ENCODE data around the gene WNK2. TPM values are rescaled to one million over a fixed set of nuclear protein-coding genes. Genes with fewer than 3 reads are reported as not detected.

The WNK2 gene
- total RNA-seq, 2 experiments from 2014 or later = 3.3 to 4.6 TPM

DNA sequence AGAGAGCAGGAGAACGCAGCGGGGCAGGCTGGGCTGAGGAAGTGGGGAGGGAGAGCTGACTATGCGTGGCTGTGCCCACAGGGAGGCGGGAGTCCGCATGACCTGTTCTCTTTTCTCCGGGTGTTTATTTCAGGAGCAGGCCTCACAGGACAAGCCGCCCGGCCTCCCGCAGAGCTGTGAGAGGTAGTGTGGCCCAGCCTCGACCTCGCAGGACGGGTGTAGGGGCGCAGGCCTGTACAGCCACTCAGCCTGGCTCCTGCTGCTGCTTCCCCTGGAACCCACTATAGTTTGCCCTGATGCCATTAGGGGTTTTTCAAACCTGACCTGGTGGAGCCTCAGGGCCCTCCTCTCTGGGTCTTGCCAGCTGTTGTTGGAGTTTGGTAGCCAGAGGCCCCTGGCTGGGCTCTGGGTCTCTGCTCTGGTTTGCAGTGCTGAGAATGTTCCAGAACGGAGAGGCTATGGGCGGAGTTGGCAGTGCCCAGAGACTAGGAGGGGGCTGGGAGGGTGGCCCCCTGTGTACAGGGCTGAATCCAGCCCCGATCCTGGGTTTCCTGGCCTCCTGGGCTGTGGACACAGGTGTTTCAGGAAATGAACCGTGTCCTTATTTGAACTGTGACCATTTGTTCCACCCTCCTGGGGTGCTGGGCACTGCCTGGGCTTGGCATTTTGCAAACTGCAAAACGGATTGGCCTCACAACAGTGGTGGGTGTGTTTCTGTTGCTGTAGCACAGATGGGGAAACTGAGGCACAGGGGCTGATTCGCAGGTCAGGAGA is 78.8 kb downstream of the WNK2 start:
- Mint-ChIP-seq H3K36me3 (ENCODE audit: low read depth) (no peaks in the 10 kb centered on the region), H3K9me3 (ENCODE audit: low read depth) (no peaks in the 10 kb centered on the region), H3K27ac (no peak overlapping the region), H3K4me3 (no peak overlapping the region), H3K4me1 (peaks cover 5% of the 10 kb centered on the region), H3K27me3 (no peaks in the 10 kb centered on the region)
- CTCF ChIA-PET = no interaction called here
- DNase-seq (peak; percentile 2), ATAC-seq (no peak)
- intact Hi-C loops (cut with DNase I, micrococcal nuclease) = no loop called here
- POLR2A ChIA-PET = no interaction called here

DNA sequence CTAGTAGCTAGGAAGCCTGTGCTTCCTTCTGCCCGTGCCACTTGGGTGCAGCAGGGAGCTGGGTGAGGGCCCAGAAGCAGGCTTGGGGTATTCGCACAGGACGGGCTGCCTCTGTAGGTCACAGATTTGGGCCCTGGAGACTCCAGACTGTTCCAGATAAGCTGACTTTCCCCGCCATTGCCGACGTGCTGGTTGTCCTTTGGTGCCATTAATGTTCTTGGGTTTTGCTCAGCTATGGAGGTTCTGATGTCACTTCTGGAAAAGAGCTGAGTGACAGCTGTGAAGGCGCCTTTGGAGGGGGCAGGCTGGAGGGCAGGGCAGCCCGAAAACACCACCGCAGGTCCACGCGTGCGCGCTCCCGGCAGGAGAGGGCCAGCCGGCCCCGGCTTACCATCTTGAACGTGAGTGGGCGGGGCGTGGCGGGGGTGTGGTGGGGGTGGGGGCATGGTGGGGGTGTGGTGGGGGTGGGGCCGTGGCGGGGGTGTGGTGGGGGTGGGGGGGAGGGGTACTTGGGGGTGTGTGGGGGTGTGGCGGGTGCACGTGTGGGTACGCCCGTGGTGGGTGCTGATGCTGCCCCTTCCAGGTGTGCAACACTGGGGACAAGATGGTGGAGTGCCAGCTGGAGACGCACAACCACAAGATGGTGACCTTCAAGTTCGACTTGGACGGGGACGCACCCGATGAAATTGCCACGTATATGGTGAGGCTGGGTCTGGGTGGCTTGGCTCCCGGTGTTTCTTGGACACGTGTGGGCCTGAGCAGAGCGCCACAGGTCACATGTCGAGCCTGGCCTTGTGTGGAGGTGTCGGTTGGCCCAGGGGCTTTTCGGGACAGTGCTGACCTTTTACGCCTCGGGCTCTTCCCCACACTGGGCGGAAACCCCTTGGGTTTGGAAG is 79.6 kb downstream of the WNK2 start:
- ATAC-seq (no peak), DNase-seq (no peak)
- H3K4me1 Mint-ChIP-seq = peaks cover 10% of the 10 kb centered on the region
- no peaks in the 10 kb centered on the region for H3K9me3 Mint-ChIP-seq (ENCODE audit: low read depth)
- H3K36me3 Mint-ChIP-seq (ENCODE audit: low read depth) = no peaks in the 10 kb centered on the region
- intact Hi-C loops (cut with DNase I, micrococcal nuclease) = no loop called here
- ChIA-PET CTCF (no interaction called here), POLR2A (no interaction called here)
- no peak overlapping the region for H3K27ac Mint-ChIP-seq
- H3K4me3 Mint-ChIP-seq = no peak overlapping the region
- no peaks in the 10 kb centered on the region for H3K27me3 Mint-ChIP-seq

DNA sequence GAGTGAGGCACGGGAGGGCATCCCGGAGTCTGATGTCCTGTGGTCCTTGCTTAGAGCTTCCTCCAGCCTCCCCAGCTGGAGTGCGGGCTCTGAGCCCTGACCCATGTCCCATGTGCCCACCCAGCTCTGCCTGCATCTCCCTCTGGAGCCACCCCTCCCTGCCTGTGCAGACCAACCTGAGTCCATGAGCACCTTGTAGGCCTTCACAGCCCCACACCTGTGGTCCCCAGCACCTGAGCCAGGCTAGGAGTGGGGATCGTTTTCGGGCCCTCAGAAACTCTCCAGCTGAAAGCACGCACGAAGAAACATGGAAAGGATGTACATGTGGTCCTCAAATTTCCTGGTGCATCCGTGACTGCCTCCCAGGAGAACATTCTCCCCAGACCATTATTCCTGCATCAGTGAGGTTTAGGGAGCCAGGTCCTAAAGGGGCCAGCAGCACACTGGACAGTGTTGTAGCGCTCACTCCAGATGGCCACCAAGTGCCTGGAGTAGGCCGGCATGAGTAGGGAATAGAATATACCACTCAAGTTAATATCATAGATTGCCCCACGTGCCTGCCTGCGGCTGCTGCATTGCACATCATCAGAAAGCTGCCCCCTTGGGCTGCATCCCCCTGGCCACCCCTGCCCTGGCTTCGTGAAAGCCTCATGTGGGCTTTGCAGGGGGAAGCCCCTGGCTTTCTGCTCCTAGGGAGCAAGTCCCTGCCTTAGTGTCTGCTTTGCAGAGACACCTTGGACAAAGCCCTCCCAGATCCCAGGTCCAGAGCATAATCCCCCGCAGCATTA is 80.6 kb downstream of the WNK2 start:
- ATAC-seq (no peak), DNase-seq (no peak)
- CTCF ChIA-PET = interaction anchor here (0.6 to 1.6 kb wide), 2 partner anchors 14 to 80 kb away, joined by 3 to 4 read pairs; no protein-coding TSS in a partner anchor
- Mint-ChIP-seq H3K27ac (no peak overlapping the region), H3K4me3 (no peak overlapping the region), H3K9me3 (ENCODE audit: low read depth) (no peaks in the 10 kb centered on the region), H3K36me3 (ENCODE audit: low read depth) (no peaks in the 10 kb centered on the region), H3K27me3 (no peaks in the 10 kb centered on the region), H3K4me1 (peaks cover 16% of the 10 kb centered on the region)
- intact Hi-C loops (cut with DNase I, micrococcal nuclease) = no loop called here
- POLR2A ChIA-PET = no interaction called here

DNA sequence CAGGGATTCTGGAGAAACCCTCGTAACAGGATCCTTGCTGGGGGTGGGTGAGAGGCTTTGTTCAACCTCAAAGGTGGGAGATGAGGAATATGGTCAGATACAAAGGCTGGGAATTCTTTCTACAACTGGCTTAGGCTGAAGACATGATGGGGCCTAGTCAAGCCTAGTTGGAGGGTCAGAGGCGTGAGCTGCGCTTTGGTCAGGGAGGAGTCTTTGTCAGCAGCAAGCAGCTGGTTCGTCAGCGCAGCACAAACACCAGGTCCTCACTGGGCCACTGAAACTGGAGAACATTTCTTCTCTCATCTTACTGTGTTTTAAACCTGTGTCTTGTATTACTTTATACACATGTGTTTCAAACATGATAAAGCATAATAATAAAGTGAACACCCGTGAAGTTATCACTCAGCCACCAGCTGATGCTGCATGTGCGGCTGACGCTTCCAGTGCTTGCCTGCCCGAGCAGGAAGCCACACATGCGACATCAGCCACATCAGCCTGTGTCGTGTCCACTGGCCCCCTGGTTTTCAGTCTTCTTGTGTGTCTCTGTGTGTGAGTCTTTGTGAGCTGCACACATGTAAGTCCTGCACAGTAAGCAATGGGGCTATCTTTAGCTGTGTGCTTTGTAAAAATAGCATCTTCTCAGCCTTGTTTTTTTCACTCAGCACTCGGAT is 81.5 kb downstream of the WNK2 start:
- peak; percentile 3 for DNase-seq
- no peak overlapping the region for H3K4me3 Mint-ChIP-seq
- intact Hi-C loops (cut with DNase I, micrococcal nuclease) = no loop called here
- no peaks in the 10 kb centered on the region for H3K9me3 Mint-ChIP-seq (ENCODE audit: low read depth)
- H3K36me3 Mint-ChIP-seq (ENCODE audit: low read depth) = no peaks in the 10 kb centered on the region
- peaks cover 21% of the 10 kb centered on the region for H3K4me1 Mint-ChIP-seq
- no peak overlapping the region for H3K27ac Mint-ChIP-seq
- ATAC-seq = no peak
- no peaks in the 10 kb centered on the region for H3K27me3 Mint-ChIP-seq
- CTCF ChIA-PET = interaction anchor here (1.6 kb wide), 1 partner anchor 13 kb away, joined by 4 read pairs; no protein-coding TSS in a partner anchor
- POLR2A ChIA-PET = interaction anchor here (0.5 kb wide), 1 partner anchor 70 kb away, joined by 3 read pairs; no protein-coding TSS in a partner anchor

DNA sequence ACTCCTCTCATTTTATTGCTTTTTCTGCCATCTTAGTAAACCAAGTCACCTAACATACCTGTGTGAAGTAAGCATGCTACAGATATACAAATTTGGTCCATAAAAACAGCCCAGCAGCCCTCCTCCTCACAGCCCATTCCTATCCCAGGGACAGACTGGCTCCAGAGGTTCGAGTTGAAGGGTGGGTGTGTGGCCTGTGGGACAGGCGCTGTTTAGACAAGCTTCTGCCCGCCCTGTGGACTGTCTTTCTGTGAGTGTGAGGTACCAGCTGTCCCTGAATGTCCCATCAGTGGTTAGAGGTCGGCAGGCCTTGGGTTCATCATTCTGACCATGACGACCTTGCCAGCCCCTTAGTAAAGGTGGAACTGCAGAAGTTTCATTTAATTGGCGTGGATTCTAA is 82.0 kb downstream of the WNK2 start:
- DNase-seq (no peak), ATAC-seq (no peak)
- Mint-ChIP-seq H3K27ac (no peak overlapping the region), H3K27me3 (no peaks in the 10 kb centered on the region), H3K36me3 (ENCODE audit: low read depth) (no peaks in the 10 kb centered on the region), H3K9me3 (ENCODE audit: low read depth) (no peaks in the 10 kb centered on the region), H3K4me1 (peaks cover 21% of the 10 kb centered on the region), H3K4me3 (no peak overlapping the region)
- POLR2A ChIA-PET = interaction anchor here (0.5 kb wide), 1 partner anchor 70 kb away, joined by 3 read pairs; no protein-coding TSS in a partner anchor
- intact Hi-C loops (cut with DNase I, micrococcal nuclease) = no loop called here
- CTCF ChIA-PET = interaction anchor here (1.6 kb wide), 1 partner anchor 12 kb away, joined by 4 read pairs; no protein-coding TSS in a partner anchor

DNA sequence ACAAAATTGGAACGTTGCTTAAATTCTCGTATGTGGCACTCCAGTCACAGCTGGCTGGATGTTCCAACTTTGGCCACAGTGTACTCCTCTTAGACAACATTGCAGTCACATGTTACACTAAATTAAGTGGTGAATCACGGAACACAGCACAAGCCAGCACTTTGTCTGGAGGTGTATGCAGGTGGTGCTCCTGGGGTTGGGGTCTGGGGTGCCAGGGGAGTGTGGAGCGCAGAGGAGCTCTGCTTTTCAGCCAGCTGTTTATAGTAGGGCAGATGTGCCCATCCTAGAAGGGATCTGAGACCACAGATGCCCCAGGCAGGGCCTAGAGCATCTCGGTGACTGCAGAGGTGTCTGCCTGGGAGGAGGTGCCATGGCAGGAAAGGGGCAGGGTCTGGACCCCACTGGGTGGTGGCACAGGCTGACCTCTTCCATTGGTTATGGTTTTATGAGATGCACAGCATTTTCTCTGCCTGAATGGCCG is 82.6 kb downstream of the WNK2 start:
- Mint-ChIP-seq H3K27me3 (no peaks in the 10 kb centered on the region), H3K36me3 (ENCODE audit: low read depth) (no peaks in the 10 kb centered on the region)
- POLR2A ChIA-PET = no interaction called here

DNA sequence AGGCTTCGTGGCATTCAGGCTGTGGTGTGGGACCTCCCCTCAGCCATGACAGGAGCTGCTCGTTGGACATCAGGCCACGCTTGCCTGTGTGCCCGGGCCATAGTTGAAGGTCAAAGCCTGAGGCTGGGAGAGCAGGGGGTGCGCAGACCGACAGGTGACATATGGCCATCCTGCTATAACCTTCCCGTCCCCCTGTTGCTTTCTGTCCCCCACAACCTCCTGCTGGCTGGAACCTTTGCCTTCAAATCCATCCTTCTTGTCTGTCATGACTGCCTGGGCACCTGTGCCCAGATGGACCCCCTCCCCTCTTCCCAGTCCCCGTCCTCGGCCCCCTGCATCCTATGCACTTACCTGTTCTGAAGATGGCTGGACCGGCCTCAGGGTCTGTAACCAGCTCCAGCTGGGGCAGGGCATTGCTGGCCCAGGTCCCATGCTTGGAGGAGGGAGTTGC is 83.2 kb downstream of the WNK2 start:
- POLR2A ChIA-PET = no interaction called here
- CTCF ChIA-PET = interaction anchor here (1.0 kb wide), 1 partner anchor 32 kb away, joined by 3 read pairs; no protein-coding TSS in a partner anchor
- intact Hi-C loops (cut with DNase I, micrococcal nuclease) = no loop called here
- no peak for ATAC-seq
- Mint-ChIP-seq H3K27ac (no peak overlapping the region), H3K27me3 (no peaks in the 10 kb centered on the region), H3K36me3 (ENCODE audit: low read depth) (no peaks in the 10 kb centered on the region), H3K9me3 (ENCODE audit: low read depth) (no peaks in the 10 kb centered on the region), H3K4me3 (no peak overlapping the region), H3K4me1 (peaks cover 21% of the 10 kb centered on the region)
- no peak for DNase-seq

More for the DNA sequence above, 82.6 kb downstream of the WNK2 start:
- Mint-ChIP-seq H3K4me1 (peaks cover 21% of the 10 kb centered on the region), H3K4me3 (no peak overlapping the region), H3K9me3 (ENCODE audit: low read depth) (no peaks in the 10 kb centered on the region), H3K27ac (no peak overlapping the region)
- ATAC-seq (no peak), DNase-seq (no peak)
- intact Hi-C loops (cut with DNase I, micrococcal nuclease) = no loop called here
- CTCF ChIA-PET = interaction anchor here (1.0 kb wide), 1 partner anchor 33 kb away, joined by 3 read pairs; no protein-coding TSS in a partner anchor

DNA sequence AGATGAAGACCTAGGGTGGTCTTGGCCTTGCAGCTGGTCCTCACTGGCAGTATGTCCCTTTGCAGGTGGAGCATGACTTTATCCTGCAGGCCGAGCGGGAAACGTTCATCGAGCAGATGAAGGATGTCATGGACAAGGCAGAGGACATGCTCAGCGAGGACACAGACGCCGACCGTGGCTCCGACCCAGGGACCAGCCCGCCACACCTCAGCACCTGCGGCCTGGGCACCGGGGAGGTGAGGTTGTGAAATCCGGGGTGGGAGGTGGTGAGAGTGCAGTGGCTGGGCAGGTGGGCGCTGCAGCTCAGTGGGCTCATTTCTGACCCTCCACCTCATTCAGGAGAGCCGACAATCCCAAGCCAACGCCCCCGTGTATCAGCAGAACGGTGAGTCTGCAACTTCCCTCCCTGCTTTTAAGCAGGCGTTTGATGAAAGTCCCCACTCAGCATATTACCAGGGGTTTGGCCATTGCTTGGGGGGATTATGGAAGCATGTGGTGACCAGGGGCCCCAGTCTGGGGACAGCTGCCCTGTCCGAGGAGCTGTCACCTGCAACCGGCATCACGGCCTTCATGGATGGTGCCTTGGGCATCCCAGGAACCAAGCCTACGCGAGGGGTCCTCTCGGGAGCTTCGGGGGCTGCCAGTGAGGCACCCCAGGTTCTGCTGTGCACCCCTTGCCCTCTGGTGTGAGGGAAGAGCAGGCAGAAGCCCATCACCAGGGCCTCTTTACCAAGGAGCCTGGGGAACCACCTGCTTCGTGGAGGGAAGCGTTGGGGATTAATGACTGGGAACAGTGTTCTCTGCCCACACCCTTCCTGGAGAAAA is 84.0 kb downstream of the WNK2 start:
- DNase-seq = no peak
- no peak for ATAC-seq
- intact Hi-C loops (cut with DNase I, micrococcal nuclease) = no loop called here
- Mint-ChIP-seq H3K27ac (no peak overlapping the region), H3K36me3 (ENCODE audit: low read depth) (no peaks in the 10 kb centered on the region), H3K4me1 (peaks cover 21% of the 10 kb centered on the region), H3K4me3 (no peak overlapping the region), H3K27me3 (no peaks in the 10 kb centered on the region), H3K9me3 (ENCODE audit: low read depth) (no peaks in the 10 kb centered on the region)
- POLR2A ChIA-PET = interaction anchor here (0.6 kb wide), 1 partner anchor 35 kb away, joined by 3 read pairs; no protein-coding TSS in a partner anchor
- CTCF ChIA-PET = interaction anchor here (2.8 kb wide), 1 partner anchor 11 kb away, joined by 13 read pairs; no protein-coding TSS in a partner anchor

DNA sequence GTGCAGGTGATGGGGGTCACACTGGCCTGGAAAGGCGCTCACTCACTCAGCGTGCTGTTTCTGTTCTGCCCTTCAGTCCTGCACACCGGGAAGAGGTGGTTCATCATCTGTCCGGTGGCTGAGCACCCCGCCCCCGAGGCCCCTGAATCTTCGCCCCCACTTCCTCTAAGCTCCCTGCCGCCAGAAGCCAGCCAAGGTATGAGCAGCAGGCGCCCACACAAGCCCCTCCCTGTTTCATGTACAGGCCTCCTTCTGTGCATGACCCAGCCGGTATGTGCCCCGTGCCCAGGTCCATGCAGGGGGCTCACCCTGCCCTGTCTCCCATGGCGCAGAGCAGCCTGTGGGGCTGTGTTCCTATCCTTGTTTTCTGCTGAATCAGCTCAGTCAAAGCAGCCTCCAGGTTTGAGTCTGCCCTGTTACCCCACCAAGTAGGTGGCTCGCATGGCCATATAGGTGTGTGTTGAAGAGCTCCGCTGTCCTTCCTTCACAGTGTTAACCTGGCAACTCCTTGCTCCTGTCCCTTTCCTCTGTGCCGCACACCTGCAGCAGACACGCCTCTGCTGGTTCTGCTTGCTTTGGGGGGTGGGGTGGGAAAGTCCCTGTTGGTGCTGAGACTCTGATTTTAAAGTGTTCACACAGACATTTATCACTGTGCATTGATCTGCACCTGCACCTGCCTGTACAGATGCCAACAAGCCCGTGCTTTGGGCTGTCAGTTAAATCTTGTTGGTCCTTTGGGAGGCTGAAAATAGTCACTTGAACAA is 84.8 kb downstream of the WNK2 start:
- ChIA-PET CTCF (interaction anchor here (2.8 kb wide), 1 partner anchor 10 kb away, joined by 13 read pairs; no protein-coding TSS in a partner anchor), POLR2A (interaction anchor here (0.6 kb wide), 1 partner anchor 34 kb away, joined by 3 read pairs; no protein-coding TSS in a partner anchor)
- Mint-ChIP-seq H3K4me1 (peaks cover 21% of the 10 kb centered on the region), H3K36me3 (ENCODE audit: low read depth) (no peaks in the 10 kb centered on the region), H3K9me3 (ENCODE audit: low read depth) (no peaks in the 10 kb centered on the region), H3K27ac (no peak overlapping the region), H3K4me3 (peak overlapping the region; percentile 26), H3K27me3 (no peaks in the 10 kb centered on the region)
- intact Hi-C loops (cut with DNase I, micrococcal nuclease) = no loop called here
- DNase-seq = peak; percentile 57
- peak; percentile 75 for ATAC-seq
